Measurements from ENCODE around the gene MRPL52. TPM values are rescaled to one million over a fixed set of nuclear protein-coding genes. Genes with fewer than 3 reads are reported as not detected.

Gene MRPL52
- total and polyA plus RNA-seq, 2 of the 13 experiments (the other 11 are each of a cell fraction or from before 2014, with no cell fraction given), result 118 to 329 TPM

DNA sequence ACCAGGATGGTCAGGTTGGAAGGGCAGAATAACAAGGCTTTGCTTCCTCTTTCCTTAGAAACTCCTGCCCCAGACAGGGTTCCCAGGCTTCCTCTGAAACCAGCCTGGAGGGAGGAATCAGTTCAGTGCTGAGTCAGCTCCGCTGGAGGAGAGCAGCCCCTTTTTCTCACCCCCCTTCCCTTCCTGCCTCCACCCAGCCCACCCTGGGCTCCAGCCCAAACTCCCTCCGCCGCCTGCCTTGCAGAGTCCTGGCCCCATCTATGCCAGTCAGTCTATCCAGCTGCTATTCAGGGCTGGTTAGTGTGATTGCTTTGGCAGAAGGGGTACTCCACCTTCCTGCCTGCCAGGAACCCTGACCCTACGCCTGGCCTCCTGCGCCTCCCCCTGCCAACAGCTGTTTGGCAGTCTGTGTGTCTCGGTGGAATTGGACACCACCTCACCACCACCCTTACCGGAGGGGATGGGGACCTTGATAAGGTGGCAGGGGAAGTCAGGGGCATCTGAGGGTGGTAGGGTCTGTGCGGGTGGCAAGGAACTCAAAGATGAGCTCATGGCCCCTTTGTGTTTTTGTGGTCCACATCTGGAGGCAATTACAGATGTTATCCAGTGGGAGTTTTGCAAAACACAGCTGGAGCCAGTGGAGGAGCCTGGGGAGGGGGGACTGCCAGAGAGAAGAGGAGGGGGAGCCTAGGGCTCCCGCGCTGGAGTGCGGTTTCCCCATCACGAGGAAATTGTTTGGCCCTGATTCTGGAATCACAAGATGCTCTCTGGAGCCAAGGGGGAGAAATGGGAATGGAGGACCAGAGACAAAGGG, 18.9 kb downstream of the MRPL52 start (continued):
- TF ChIP-seq, protein P1, sequence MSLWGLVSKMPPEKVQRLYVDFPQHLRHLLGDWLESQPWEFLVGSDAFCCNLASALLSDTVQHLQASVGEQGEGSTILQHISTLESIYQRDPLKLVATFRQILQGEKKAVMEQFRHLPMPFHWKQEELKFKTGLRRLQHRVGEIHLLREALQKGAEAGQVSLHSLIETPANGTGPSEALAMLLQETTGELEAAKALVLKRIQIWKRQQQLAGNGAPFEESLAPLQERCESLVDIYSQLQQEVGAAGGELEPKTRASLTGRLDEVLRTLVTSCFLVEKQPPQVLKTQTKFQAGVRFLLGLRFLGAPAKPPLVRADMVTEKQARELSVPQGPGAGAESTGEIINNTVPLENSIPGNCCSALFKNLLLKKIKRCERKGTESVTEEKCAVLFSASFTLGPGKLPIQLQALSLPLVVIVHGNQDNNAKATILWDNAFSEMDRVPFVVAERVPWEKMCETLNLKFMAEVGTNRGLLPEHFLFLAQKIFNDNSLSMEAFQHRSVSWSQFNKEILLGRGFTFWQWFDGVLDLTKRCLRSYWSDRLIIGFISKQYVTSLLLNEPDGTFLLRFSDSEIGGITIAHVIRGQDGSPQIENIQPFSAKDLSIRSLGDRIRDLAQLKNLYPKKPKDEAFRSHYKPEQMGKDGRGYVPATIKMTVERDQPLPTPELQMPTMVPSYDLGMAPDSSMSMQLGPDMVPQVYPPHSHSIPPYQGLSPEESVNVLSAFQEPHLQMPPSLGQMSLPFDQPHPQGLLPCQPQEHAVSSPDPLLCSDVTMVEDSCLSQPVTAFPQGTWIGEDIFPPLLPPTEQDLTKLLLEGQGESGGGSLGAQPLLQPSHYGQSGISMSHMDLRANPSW (CRISPR knock-in tag; IDR thresholded peaks at IDR 0.05; ENCODE audit: borderline replicate concordance), result no peak
- TF ChIP-seq MAFF (IDR thresholded peaks at IDR 0.05; ENCODE audit: low read depth, low read length) (peak; percentile 71), MAFG (CRISPR knock-in tag; IDR thresholded peaks at IDR 0.05) (peak; percentile 59; the same call in 1 of the 2 replicates), ZBTB7A (CRISPR knock-in tag; IDR thresholded peaks at IDR 0.05) (0 out of 2 replicates have a peak, but pooled peaks have one; percentile 39), MED8 (CRISPR knock-in tag; IDR thresholded peaks at IDR 0.05; ENCODE audit: insufficient replicate concordance) (peak; percentile 32), ELF1 (CRISPR knock-in tag; IDR thresholded peaks at IDR 0.05) (no peak), MAFK (conservative IDR thresholded peaks at IDR 0.05 in 1 of 2, IDR thresholded peaks at IDR 0.05 in 1 of 2; ENCODE audit: low read length in 2 of 2) (peak; percentile 79 to 85), SOX6 (IDR thresholded peaks at IDR 0.05) (no peak), SOX6 (CRISPR knock-in tag; IDR thresholded peaks at IDR 0.05) (no peak)
- TF ChIP-seq, protein P2, sequence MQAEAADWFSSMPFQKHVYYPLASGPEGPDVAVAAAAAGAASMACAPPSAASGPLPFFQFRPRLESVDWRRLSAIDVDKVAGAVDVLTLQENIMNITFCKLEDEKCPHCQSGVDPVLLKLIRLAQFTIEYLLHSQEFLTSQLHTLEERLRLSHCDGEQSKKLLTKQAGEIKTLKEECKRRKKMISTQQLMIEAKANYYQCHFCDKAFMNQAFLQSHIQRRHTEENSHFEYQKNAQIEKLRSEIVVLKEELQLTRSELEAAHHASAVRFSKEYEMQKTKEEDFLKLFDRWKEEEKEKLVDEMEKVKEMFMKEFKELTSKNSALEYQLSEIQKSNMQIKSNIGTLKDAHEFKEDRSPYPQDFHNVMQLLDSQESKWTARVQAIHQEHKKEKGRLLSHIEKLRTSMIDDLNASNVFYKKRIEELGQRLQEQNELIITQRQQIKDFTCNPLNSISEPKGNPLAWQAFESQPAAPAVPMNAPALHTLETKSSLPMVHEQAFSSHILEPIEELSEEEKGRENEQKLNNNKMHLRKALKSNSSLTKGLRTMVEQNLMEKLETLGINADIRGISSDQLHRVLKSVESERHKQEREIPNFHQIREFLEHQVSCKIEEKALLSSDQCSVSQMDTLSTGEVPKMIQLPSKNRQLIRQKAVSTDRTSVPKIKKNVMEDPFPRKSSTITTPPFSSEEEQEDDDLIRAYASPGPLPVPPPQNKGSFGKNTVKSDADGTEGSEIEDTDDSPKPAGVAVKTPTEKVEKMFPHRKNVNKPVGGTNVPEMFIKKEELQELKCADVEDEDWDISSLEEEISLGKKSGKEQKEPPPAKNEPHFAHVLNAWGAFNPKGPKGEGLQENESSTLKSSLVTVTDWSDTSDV (CRISPR knock-in tag; IDR thresholded peaks at IDR 0.05), result no peak

Measured in HepG2 (cell line).